OCI-LY3 (cell line): ENCODE data around the gene LIN7B.

ENCODE experiments used
- CTCF ChIP-seq: fragments of 200-600, 300-600 bp; sonication (generic); IDR thresholded peaks from 2 replicates; pipeline ENCODE4 v1.5.1; 2014; ENCODE audit warnings: antibody characterized with exemption, low read length, low read depth
- EZH2phosphoT487 ChIP-seq: fragments of 200-600 bp; shearing (Covaris generic); IDR thresholded peaks from 2 replicates; pipeline ENCODE4 v1.6.1; 2018; ENCODE audit warnings: antibody characterized with exemption, mixed run types, low read depth

- TF ChIP-seq EZH2phosphoT487: no peak
- no peak for TF ChIP-seq CTCF
Measured at GRCh38 chr19:49104229-49104864, 9.8 kb upstream of the LIN7B start.
